SU-DHL-6 (cell line): ENCODE results near the gene MYO6.

Source experiments
- CTCF ChIP-seq: fragments of 200-600 bp; sonication (generic); IDR thresholded peaks from one replicate; pipeline ENCODE4 v1.5.1; 2017; ENCODE audit warnings: antibody characterized with exemption, mild to moderate bottlenecking, low read length, moderate library complexity; ENCODE audit not compliant: insufficient read depth, poor library complexity, severe bottlenecking
- EZH2phosphoT487 ChIP-seq: fragments of 200-600 bp; sonication (generic), shearing (Covaris generic); conservative IDR thresholded peaks from 2 replicates; pipeline ENCODE4 v1.6.1; 2018; ENCODE audit warnings: mild to moderate bottlenecking, antibody characterized with exemption, low read length, moderate library complexity, mixed read lengths

DNA sequence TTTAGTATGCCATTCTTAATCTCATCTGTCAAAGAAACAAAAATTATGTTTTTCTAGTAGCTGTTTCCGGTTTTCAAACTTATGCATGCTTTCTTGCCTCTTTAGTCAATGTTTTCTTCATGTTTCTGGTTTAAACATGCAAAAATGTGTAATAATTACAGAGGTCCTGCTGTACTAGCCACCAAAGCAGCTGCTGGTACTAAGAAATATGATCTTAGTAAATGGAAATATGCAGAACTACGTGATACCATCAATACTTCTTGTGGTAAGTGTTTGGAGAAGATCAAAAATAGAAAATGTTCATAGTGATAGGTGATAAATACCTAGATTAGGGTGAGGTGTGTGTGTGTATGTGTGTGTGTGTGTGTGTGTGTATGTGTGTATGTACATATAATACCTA is 158.4 kb downstream of the MYO6 start:
- no peak for TF ChIP-seq CTCF
- TF ChIP-seq EZH2phosphoT487: no peak
